Sciatic nerve (tissue), 2 donors: Measurements from ENCODE around the gene KANSL2. TPM values are rescaled to one million over a fixed set of nuclear protein-coding genes. Genes with fewer than 3 reads are reported as not detected.
"Not testable (repeated sequence)": the region's sequence is repeated elsewhere in the genome, so short reads cannot be mapped to it uniquely, and the experiment has no call there.

ENCODE experiments used
- ATAC-seq: fragments of 200-7000 bp; cut with Tn5 transposase; one replicate; pipeline ENCODE4 v1.9.1; 2020; ENCODE audit warnings: mild to moderate bottlenecking, moderate library complexity
- DNase-seq: peaks from one replicate; pipeline ENCODE4 v3.0.0-alpha.2; 2020; ENCODE audit warnings: low spot score
- intact Hi-C: fragments of 100-400 bp; cut with DNase I; formaldehyde crosslinking; loops from one replicate; pipeline ENCODE4 v1.14.2; 2022
- total RNA-seq: library from RNA; stranded (reverse); fragmentation: NEBNext Ultra II Directional; extraction: Animal tissue kit (Norgen Biotek cat#: 25700); gene quantifications from one replicate; pipeline ENCODE4 v1.2.1, GENCODE V29; 2021
- donor health status: DM: no; HTN: no; CAD: no.
- donor health status: DM: no; HTN: no; CAD: no.

KANSL2 gene
- 27.0 TPM for total RNA-seq

GRCh38 chr12:48681710-48682532 is at the start of gene KANSL2:
Gene KANSL2, minus strand, starts transcription at chr12:48682238. Its CDS starts 606 bp downstream, at chr12:48681632.
- DNase-seq (peak; percentile 98), ATAC-seq (peak; percentile 100)
- intact Hi-C loops: no loop called here

GRCh38 chr12:48728807-48729206 is 46.8 kb upstream of the KANSL2 start:
- intact Hi-C loops: no loop called here

GRCh38 chr12:48720737-48721136 is 38.7 kb upstream of the KANSL2 start:
- DNase-seq, ATAC-seq, intact Hi-C loops: not testable (repeated sequence)

More at GRCh38 chr12:48728807-48729206, 46.8 kb upstream of the KANSL2 start:
- no peak for DNase-seq
- ATAC-seq: no peak

- intact Hi-C loops, ATAC-seq, DNase-seq: not testable (repeated sequence)
Observed at GRCh38 chr12:48720171-48720570, 38.1 kb upstream of the KANSL2 start.

- DNase-seq, ATAC-seq, intact Hi-C loops: not testable (repeated sequence)
Observed at GRCh38 chr12:48719002-48719401, 37.0 kb upstream of the KANSL2 start.

- intact Hi-C loops: no loop called here
- DNase-seq (no peak), ATAC-seq (no peak)
Observed at GRCh38 chr12:48717252-48717695, 35.2 kb upstream of the KANSL2 start.

GRCh38 chr12:48716493-48717251 is 34.6 kb upstream of the KANSL2 start, which contains the start of gene CCNT1:
Gene CCNT1, minus strand, starts transcription at chr12:48716707. Its CDS starts 32 bp downstream, at chr12:48716675.
- ATAC-seq: peak; percentile 98
- DNase-seq: peak; percentile 99
- intact Hi-C loops: no loop called here

- DNase-seq: no peak
- peak; percentile 0 for ATAC-seq
- intact Hi-C loops: no loop called here
Observed at GRCh38 chr12:48716168-48716492, 34.1 kb upstream of the KANSL2 start.

GRCh38 chr12:48712209-48712608 is 30.2 kb upstream of the KANSL2 start:
- ATAC-seq (no peak), DNase-seq (no peak)
- intact Hi-C loops: no loop called here

- DNase-seq, ATAC-seq, intact Hi-C loops: not testable (repeated sequence)
Observed at GRCh38 chr12:48698822-48699221, 16.8 kb upstream of the KANSL2 start.

GRCh38 chr12:48696626-48697025 is 14.6 kb upstream of the KANSL2 start:
- ATAC-seq (no peak), DNase-seq (no peak)
- intact Hi-C loops: no loop called here

GRCh38 chr12:48695859-48696258 is 13.8 kb upstream of the KANSL2 start:
- intact Hi-C loops: no loop called here
- no peak for DNase-seq
- ATAC-seq: no peak

GRCh38 chr12:48694038-48694437 is 12.0 kb upstream of the KANSL2 start:
- ATAC-seq (no peak), DNase-seq (no peak)
- intact Hi-C loops: no loop called here

- ATAC-seq (no peak), DNase-seq (no peak)
- intact Hi-C loops: no loop called here
Observed at GRCh38 chr12:48693572-48693971, 11.5 kb upstream of the KANSL2 start.

- ATAC-seq (no peak), DNase-seq (no peak)
- intact Hi-C loops: no loop called here
Observed at GRCh38 chr12:48691826-48692487, 9.9 kb upstream of the KANSL2 start.

GRCh38 chr12:48690990-48691389 is 9.0 kb upstream of the KANSL2 start:
- intact Hi-C loops: no loop called here
- DNase-seq: no peak
- ATAC-seq: no peak

GRCh38 chr12:48690436-48690835 is 8.4 kb upstream of the KANSL2 start:
- intact Hi-C loops: no loop called here
- no peak for ATAC-seq
- no peak for DNase-seq

GRCh38 chr12:48688836-48689235 is 6.8 kb upstream of the KANSL2 start:
- intact Hi-C loops: no loop called here
- DNase-seq (no peak), ATAC-seq (no peak)

GRCh38 chr12:48687592-48687991 is 5.6 kb upstream of the KANSL2 start:
- ATAC-seq: no peak
- DNase-seq: no peak
- intact Hi-C loops: no loop called here
